NCI-H345 treated with DMSO at 0.1 percent for 48 hours (cell line): Measurements from ENCODE around the gene TOMM7.

ENCODE experiments used
- DNase-seq: peaks from one replicate; lab custom pipeline; 2025; ENCODE audit not compliant: unreplicated experiment; lab: John Stamatoyannopoulos, UW

Gene TOMM7

DNA sequence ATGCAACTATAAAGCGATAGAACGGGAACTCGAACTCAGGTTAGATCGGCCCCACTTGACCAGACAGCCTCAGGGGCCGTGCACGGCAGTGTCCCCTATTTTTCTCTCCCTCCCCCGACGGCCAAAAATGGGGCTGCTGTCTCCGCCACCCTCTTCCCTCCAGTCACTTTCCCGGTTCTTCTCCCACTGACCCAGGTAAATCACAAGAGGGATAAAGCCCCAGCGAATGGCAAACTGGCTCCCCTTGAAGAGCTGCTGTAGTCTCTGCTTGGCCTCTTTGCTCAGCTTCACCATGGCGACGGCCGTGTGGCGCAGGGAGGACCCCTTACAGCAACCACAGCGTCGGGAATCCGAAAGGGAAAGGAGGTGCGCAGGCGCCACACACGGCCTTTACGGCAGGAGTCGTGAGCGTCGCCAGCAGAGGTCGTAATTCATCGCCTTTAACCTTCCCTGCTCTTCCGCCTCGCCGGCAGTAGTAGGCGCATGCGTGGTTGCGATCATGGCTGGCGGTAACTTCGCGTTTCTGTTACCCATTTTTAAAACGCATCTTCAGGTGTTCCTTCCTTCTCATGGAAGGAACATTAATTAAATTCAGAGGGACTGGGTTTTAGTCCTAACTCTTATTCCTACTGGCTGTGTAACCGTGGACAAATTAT lies at the start of gene TOMM7:
Gene TOMM7 (minus strand): TSS at position 364 of the 656 bp plus-strand sequence. CDS start 70 bp downstream, at position 294.
- DNase-seq = peak; percentile 98

DNA sequence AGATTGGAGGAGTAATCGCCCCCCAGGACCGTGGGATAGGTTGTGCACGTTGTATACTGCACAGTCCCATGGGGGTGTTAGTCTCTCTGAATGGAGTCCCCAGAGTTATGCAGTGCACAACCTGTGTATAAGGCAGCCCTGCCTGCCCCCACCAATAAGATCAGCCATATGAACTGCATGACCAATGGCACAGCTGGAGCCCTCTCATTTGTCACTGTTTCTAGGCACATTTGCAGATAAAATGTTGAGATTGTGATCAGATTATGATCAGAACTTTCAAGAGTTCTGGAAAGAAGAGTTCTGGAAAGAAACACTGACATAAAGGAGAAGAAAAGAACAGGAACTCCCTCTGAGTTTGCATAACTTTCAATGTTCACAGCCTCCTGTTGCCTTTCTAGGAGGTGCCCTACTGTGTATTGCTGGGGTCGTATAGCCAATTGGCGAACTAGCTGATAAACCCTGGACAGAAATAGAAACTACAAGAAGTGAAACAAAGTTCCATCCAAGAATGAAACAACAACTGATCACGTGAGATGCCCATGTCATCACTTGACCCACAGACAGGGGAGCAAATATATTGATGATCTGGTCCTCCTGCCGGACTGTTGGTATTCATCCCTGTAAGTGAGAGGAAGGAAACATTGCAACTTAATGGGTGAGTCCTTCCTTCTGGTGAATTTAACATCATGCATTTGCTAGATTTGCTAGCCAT lies 49.6 kb upstream of the TOMM7 start:
- no peak for DNase-seq

DNA sequence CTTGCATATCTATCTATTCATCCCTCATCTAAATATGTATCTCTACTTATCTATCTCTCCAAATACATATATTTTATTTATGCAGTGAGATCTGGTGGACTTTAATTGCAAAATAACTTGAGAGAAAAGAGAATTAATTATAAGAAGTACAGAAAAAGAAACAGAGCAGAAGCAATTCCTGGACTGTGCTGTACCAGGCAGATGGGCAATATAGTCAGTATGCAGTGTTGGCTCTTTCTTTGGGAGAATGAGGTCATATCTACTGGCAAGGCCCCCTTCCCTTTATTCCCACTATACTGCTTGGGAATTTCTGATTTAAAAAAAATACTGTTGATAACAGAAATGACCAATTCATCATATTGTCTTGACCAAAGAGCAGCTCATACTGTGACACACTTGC lies 49.0 kb upstream of the TOMM7 start:
- no peak for DNase-seq

DNA sequence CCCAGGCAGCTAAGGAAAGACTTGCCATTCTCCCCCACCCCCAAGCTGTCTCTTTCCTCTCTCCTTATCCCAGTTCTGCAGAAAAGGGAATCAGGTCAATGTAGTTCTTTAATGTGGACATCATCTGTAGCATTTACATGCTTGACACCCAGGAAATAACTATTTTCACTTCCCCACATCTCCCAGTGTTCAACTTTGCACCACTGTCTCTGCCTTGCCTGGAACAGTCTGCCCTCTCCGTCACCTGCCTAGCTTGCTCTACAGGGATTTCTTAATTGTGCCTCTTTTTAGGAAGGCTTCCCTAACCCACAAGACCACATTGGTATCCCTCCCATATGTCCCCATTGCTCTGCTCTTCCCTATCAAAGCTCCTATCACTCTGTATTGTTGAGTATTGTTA lies 45.9 kb upstream of the TOMM7 start:
- no peak for DNase-seq

DNA sequence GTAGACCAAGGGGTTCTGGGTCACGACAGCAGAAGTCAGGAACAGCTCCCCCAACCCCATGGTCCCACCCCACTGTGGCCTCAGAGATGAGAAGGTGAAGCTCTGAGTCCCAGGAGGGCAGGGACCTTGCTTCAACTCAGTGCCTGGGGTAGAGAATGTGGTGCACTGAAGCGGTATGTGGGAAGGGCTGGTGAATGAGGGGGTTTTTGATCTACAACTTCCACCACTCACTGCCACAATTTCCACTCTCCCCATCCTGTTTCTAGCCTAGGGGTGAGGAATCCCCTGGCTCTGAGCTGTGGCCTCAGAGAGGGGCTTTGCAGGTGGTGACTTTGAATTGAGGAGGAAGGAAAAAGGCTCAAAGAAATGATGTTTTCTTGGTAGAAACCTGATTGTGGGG lies 44.9 kb upstream of the TOMM7 start:
- no peak for DNase-seq

DNA sequence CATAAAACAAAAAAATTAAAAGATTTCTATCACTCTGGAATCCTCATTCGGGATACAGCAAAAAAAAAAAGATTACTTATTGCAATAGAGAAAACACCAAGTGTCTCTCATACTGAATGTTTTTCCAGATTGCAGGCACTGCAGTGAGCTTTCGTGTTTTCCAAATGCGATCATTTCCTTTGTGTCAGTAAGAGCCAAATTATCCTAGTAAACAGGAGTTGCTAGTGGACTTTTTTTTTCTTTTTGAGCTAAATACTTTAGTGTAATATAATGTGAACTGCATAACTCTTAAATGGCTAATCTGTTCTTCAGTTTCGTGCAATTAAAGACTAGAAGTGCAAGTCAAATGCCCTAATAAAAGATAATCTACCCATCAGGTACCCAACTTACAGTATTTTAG lies 44.4 kb upstream of the TOMM7 start:
- DNase-seq = no peak

DNA sequence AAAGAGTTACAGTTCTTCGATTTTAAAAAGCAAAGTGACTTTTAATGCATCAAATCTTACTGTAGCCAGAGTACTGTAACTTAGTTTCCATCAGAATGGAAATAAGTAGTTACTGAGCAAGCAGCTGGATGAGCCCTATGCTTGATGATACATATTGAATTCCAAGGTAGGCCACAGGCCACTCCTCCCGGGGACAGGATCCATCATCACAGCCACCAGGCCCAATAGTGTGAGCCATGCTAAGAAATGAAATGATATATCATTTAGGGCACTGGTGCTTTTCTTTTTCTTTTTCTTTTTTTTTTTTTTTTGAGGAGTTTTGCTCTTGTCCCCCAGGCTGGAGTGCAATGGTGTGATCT lies 42.9 kb upstream of the TOMM7 start:
- no peak for DNase-seq

DNA sequence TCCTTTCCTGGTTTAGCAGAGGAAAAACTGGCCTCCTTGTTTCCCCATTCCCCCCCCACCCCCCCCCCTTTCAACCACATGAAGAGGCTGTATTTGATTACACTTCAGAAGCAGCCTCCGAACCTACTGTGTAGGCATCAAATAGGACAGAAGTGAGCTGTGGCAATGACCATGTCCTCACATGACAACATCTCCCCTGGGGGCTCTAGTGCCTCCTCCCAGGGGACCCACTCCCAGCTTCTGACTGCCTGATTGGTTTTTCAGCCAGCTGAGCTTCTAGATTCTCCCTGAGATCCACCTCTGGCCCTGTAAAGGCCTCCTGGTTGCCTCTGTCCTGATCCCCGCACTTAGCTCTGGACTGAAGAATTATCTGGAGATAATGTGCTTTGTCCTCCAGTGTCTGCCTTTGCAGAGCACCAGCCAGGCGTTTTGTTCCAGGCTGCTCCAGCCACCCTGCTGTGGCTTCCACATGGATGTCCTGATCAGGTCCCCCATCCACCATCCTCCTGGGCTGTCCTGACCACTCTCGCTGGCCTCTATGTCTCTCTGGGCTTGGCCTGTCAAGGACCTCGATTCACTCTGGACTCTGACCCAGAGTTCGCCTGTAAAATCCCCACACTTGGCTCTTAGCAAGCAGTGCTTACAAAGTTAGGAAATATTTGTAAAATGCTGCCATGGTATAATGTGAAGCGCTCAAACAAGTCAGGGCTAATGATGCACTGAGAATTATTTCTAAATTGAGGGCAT lies 42.4 kb upstream of the TOMM7 start:
- DNase-seq = no peak

DNA sequence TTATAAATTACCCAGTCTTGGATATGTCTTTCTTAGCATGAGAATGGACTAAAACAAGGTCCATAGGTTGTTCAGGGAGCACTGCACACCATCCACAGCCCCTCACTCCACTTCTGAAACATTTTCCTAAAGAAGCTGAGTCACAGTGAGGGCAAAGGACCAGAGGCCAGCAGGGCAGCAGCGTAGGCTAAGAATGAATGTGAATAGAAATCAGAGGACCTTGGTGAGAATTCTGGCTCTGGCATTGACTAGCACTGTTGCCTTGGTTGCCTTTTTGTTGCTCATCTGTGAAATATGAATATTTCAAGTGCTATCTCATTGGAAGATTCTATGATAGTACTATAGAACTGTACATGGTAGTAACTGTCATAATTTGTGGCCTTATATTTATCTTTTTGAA lies 41.7 kb upstream of the TOMM7 start:
- DNase-seq = no peak

DNA sequence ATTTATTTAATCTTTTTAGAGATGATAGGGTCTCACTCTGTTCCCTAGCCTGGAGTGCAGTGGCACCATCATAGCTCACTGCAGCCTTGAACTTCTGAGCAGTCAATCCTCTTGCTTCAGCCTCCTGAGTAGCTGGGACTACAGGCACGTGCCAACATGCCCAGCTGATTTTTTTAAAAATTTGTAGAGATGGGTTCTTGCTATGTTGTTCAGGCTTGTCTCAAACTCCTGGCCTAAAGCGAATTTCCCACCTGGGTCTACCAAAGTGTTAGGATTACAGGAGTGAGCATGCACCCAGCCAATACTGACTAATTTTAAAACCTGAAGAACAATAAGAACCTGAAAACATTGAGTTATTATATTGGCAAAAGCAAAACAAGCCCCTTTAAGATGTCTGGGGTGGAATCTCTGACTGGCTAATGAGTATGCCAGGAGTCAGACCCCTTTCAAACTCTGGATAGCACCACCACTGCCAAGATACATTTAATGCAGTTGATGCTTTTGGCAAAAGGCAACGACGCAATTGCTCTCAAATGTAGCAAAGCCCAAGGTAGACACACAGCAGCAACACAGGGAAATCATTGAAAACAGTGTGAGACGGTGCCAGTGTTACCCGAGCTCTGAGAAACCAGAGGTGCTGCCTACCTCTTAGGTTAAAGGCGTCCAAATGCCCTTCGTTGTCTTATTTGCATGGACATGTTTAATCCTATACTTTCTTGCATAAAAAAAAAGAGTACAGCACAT lies 40.7 kb upstream of the TOMM7 start:
- DNase-seq = no peak

DNA sequence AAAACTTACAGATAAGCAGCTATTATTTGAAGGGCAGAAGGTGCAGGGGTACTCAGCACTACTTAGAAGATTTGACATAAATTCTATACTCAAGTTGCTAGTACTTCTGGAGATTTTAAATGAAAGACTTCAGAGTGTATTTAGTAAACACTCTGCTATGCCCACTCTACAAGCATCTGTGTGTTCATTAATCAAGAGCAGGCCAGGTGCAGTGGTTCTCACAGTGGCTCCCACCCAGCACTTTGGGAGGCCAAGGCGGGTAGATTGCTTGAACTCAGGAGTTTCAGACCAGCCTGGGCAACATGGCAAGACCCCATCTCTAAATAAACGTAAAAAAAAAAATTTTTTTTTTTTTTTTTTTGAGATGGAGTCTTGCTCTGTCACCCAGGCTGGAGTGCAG lies 38.9 kb upstream of the TOMM7 start:
- DNase-seq = no peak

DNA sequence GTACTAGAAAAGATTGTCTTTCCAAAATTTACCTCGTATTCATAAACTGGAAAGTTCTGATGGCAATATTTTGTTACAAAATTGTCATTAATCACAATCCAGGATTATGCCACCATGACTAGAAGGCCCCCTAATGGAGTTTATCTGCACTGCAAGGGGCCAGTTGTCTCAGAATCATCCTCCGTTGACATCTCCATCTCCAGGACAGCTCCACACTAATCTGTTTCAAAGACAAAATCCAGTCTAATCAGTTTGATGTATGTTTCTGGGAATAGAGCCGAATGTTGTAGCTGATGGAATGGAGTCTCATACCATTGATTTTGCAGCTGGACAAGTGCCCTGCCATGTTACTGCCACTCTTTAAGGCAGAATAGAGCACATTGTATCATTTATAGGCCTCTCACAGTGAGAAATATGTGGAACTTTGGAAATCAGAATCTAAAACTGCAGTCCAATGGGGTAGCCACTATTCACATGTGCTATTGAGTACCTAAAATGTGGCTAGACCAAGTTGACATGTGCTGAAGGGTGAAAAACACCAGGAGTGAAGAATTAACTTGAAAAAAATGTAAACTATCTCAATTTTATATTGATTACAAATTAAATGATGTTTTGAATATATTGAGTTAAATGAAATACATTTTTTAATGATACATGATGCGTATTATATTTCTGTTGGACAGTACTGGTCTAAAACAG lies 38.3 kb upstream of the TOMM7 start:
- no peak for DNase-seq

DNA sequence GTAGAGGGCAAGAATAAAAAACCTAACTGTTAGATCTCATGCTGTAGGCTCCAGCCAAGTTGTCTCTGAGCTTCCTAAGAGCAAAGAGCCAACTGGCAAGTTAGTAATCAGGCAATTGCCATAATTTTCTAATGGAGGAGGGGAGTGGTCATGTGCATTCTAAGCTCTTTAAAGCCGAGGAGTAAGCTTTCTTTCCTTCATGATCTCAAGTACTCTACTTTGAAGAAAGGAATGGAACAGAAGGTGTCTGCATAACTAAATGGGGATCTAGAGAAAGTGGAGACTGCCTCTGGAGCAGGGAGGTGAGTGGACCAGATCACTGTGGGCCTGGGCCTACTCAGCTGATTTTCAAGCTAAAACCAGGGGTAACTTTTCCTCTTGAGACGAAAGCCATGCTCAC lies 37.7 kb upstream of the TOMM7 start:
- DNase-seq = no peak

DNA sequence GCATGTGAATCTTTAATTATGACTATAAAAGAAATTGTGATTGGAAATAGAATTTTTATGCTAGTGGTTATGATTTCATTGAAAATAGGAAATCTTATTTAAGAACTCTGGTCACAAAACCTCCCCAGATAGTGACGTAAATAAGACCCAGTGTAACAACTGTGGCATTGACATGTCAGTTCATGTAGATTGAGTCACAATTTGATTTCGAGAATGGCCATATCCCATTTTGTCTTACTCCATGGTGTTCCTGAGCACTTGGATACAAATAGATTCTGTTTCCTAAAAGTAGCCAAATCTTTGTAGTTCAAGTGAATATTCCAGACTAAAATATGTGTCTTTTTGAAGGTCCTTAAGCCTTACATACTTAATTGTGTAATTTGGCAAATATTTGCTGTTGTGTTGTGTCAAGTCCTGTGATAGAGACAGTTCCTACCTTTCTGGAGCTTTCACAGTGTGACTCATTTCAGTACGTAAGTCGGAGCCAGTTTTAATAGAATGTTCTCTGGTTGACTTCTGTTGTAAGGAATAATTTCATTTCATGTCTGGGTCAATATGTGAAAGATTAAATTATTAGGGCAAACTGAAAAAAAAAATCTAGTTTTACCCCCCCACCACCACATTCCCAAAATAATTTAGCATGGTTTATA lies 37.1 kb upstream of the TOMM7 start:
- no peak for DNase-seq

DNA sequence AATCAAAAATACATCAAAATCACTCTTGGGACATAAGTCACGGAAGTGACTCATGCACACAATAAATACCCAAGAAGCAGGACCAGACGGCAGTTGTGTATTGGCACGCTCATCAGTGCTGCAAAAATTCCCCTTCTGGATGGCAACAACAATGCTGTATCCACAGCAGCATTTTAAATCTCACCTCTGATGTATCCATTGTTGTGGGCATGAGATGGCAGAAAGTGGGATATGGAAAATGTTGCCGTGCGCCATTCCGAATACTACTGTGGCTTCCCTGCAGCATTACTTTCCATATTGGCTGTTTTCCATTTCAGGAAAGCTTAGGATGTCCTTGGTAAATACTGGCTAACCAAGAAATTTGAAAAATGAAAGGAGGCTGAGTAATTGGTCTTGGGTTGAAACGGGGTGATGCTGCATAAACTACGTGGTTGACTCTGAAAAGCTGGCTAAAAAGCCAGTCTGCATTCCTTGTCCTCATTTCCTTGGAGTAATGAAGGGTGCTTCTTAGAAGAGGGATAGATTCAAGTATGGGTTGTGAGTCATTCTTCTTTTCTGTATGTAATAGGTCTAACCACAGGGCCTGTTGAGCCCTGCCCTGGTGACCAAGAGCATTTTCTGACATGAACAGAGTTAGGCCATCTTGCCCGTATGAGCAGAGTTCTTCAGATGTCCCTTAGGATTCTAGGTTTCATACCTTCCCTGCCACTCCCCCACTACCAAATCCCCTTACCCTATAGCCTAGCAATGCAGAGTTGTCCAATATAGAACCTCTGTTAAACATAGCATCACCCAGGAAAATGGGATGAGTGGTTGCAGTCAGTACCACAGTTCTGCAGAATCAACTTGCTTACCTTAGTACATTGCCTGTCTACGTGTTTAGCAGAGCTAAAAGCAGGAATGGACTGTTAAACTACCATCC lies 36.3 kb upstream of the TOMM7 start:
- no peak for DNase-seq

DNA sequence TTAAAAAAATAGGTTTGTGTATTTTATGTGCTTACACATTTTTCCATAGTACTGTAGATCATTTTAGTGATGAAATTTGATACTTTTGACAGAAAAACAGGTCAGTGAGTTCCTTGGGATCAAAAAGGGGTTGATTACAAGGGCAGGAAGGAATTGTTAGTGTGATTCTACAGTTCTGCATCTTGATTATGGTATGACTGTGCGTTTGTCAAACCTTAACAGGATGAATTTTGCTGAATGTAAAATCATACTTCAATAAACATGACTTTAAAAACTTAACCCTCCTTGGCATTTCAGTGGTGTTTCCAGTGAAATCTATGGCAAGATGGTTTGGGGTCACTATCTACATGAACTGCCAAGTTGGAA lies 35.6 kb upstream of the TOMM7 start:
- no peak for DNase-seq

DNA sequence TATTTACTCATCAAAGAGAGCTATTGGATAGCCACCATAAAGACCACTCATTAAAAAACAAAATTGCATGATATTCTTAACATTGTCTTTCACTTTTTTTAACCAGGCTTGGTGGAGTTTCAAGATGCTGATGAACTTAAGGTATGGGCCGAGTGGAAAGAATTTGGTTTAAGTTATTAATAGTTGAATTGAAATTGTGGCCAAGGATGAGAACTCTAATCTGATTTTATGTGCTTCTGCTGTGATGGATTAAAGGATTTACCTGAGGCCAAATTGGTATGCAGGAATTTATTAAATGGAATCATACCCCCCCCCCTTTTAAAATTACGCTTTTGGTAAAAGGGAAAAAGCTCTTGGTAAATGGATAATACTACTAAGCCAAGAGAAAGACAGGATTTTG lies 33.8 kb upstream of the TOMM7 start:
- no peak for DNase-seq

DNA sequence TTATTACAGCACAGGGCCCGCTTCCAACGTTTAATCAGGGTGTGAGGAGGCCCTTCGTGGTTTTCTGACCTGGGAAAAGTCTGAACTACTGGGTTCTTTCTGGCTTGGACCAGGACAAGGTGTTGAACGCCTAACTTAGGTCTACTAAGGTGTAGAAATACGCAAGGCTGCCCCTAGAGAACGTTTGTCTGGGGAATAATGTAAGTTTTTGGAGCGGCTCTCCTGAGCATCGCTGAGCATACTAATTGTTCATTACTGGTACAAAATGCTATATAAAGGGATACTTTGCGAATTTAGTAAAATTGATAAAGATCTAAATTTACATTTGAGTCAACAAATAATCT lies 32.4 kb upstream of the TOMM7 start:
- DNase-seq = no peak

DNA sequence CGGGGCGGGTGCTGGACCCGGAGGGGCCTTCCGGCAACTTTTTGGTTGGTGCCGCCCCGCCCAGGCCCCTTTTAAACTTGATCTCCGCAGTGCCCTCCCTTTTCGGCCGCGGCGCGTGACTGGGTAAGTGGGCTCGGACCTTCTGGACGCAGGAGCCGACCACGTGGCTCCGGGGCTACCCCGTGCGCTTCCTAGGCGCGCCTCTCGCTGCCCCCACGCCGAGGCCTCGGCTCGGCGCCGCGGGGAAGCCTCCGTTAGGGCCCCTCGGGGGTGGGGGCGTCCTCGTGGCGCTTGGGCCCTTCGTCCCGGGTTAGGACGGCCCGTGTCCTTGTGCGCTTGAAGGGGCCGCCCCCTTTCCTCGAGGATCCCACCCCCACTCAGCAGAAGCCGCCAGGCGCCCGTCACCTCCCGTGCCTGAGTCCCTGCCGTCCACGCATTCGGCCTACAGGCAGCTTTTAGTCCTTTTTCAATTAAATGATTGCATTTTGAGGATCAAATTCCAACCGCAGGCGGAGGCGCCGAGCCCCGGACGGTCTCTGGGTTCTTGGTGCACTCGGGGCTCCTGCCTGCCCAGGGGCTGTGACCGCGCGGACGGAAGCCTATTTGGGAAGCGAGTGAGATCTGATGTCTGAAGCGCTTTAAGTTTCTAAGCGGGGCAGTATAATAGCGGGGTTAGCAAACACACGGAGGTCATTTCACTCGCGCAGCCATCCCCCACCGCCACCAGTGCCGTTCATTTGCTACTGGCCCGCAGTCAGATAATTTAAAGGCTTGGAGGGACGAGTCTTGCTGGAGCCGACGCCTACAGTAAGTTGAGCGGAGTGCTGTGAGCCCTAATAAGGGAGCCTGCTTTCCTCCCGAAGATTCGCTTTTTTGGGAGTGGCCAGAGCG lies 31.8 kb upstream of the TOMM7 start:
- DNase-seq = no peak
